Activated CD8-positive, alpha-beta T cell treated with anti-CD3 and anti-CD28 coated beads, Interleukin-2, amount 10 ng/mL, durations not matched to agents 7 days and 5 days (primary cell): ENCODE data around the gene NKD2. TPM values are rescaled to one million over a fixed set of nuclear protein-coding genes. Genes with fewer than 3 reads are reported as not detected.
"Not testable (repeated sequence)": the region's sequence is repeated elsewhere in the genome, so short reads cannot be mapped to it uniquely, and the experiment has no call there.

Experiments used
- ATAC-seq: fragments of 150-1000 bp; cut with Tn5 transposase; one replicate; pipeline ENCODE4 v1.10.0; 2021; ENCODE audit warnings: moderate library complexity
- CTCF ChIA-PET: fragments of 350-600 bp; sonication (Branson Sonifier 250); formaldehyde crosslinking; loops from one replicate; lab custom pipeline; 2021; ENCODE audit warnings: antibody characterized with exemption; lab: Charles Lee
- POLR2A ChIA-PET: fragments of 350-600 bp; sonication (Branson Sonifier 250); formaldehyde crosslinking; loops from one replicate; lab custom pipeline; 2021; ENCODE audit warnings: antibody characterized with exemption; lab: Charles Lee
- DNase-seq: peaks from one replicate; pipeline ENCODE4 v3.0.0-alpha.2; 2020
- H3K27ac Mint-ChIP-seq: one replicate; pipeline ENCODE4 v1.8.0; 2021; ENCODE audit warnings: mild to moderate bottlenecking, mixed read lengths
- H3K27me3 Mint-ChIP-seq: one replicate; pipeline ENCODE4 v1.8.0; 2021; ENCODE audit warnings: low read depth, mixed read lengths
- H3K36me3 Mint-ChIP-seq: one replicate; pipeline ENCODE4 v1.8.0; 2021; ENCODE audit warnings: low read depth, mixed read lengths
- H3K4me1 Mint-ChIP-seq: one replicate; pipeline ENCODE4 v1.8.0; 2021; ENCODE audit warnings: low read depth, mixed read lengths
- H3K4me3 Mint-ChIP-seq: one replicate; pipeline ENCODE4 v1.8.0; 2021; ENCODE audit warnings: mild to moderate bottlenecking, mixed read lengths
- H3K9me3 Mint-ChIP-seq: one replicate; pipeline ENCODE4 v1.8.0; 2022; ENCODE audit warnings: mixed read lengths; ENCODE audit not compliant: insufficient read depth
- total RNA-seq, 2 experiments: library from RNA; stranded (reverse); gene quantifications; one replicate each; pipeline ENCODE4 v1.2.3, GENCODE V29; 2021

Gene NKD2
- total RNA-seq, 2 experiments from 2014 or later: 1.3 to 3.2 TPM

- Mint-ChIP-seq H3K4me1 (no peaks in the 10 kb centered on the region), H3K27ac (no peak overlapping the region), H3K4me3 (no peak overlapping the region), H3K9me3 (no peaks in the 10 kb centered on the region), H3K27me3 (no peaks in the 10 kb centered on the region), H3K36me3 (peaks cover 30% of the 10 kb centered on the region)
- ChIA-PET CTCF (no interaction called here), POLR2A (no interaction called here)
- ATAC-seq (no peak), DNase-seq (no peak)
These were observed 67.8 kb downstream of the NKD2 start for GRCh38 chr5:1076406-1076805.

- Mint-ChIP-seq H3K9me3 (no peaks in the 10 kb centered on the region), H3K4me1 (no peaks in the 10 kb centered on the region), H3K27me3 (no peaks in the 10 kb centered on the region), H3K27ac (no peak overlapping the region), H3K36me3 (peaks cover 31% of the 10 kb centered on the region), H3K4me3 (no peak overlapping the region)
- CTCF ChIA-PET: no interaction called here
- POLR2A ChIA-PET: no interaction called here
- ATAC-seq (no peak), DNase-seq (no peak)
These were observed 68.4 kb downstream of the NKD2 start for GRCh38 chr5:1077026-1077425.

- no peak overlapping the region for H3K27ac Mint-ChIP-seq
- H3K4me3 Mint-ChIP-seq: no peak overlapping the region
- H3K9me3 Mint-ChIP-seq: no peaks in the 10 kb centered on the region
- ChIA-PET POLR2A (no interaction called here), CTCF (no interaction called here)
- H3K4me1 Mint-ChIP-seq: no peaks in the 10 kb centered on the region
- H3K27me3 Mint-ChIP-seq: no peaks in the 10 kb centered on the region
- ATAC-seq: no peak
- no peak for DNase-seq
- H3K36me3 Mint-ChIP-seq: peaks cover 31% of the 10 kb centered on the region
These were observed 69.0 kb downstream of the NKD2 start for GRCh38 chr5:1077491-1078020.

- ChIA-PET POLR2A (no interaction called here), CTCF (no interaction called here)
- Mint-ChIP-seq H3K36me3 (peaks cover 33% of the 10 kb centered on the region), H3K27me3 (no peaks in the 10 kb centered on the region), H3K4me3 (no peak overlapping the region), H3K4me1 (no peaks in the 10 kb centered on the region), H3K27ac (no peak overlapping the region), H3K9me3 (no peaks in the 10 kb centered on the region)
- ATAC-seq: no peak
- DNase-seq: no peak
These were observed 69.6 kb downstream of the NKD2 start for GRCh38 chr5:1078206-1078605.

GRCh38 chr5:1078851-1079250 is 70.2 kb downstream of the NKD2 start:
- H3K27ac Mint-ChIP-seq: no peak overlapping the region
- peaks cover 35% of the 10 kb centered on the region for H3K36me3 Mint-ChIP-seq
- H3K9me3 Mint-ChIP-seq: no peaks in the 10 kb centered on the region
- ATAC-seq (no peak), DNase-seq (no peak)
- ChIA-PET CTCF (no interaction called here), POLR2A (no interaction called here)
- H3K27me3 Mint-ChIP-seq: no peaks in the 10 kb centered on the region
- no peak overlapping the region for H3K4me3 Mint-ChIP-seq
- H3K4me1 Mint-ChIP-seq: no peaks in the 10 kb centered on the region

- DNase-seq: no peak
- Mint-ChIP-seq H3K9me3 (no peaks in the 10 kb centered on the region), H3K4me1 (no peaks in the 10 kb centered on the region), H3K4me3 (no peak overlapping the region), H3K36me3 (peaks cover 40% of the 10 kb centered on the region), H3K27me3 (no peaks in the 10 kb centered on the region), H3K27ac (no peak overlapping the region)
- no peak for ATAC-seq
- ChIA-PET CTCF (no interaction called here), POLR2A (no interaction called here)
These were observed 70.9 kb downstream of the NKD2 start for GRCh38 chr5:1079486-1079885.

- no peak overlapping the region for H3K4me3 Mint-ChIP-seq
- no peaks in the 10 kb centered on the region for H3K27me3 Mint-ChIP-seq
- ChIA-PET POLR2A (interaction anchor here (0.9 kb wide), 1 partner anchor 187 kb away, joined by 3 read pairs; the partner anchor contains the start of genes BRD9 and TRIP13), CTCF (no interaction called here)
- DNase-seq (no peak), ATAC-seq (no peak)
- no peaks in the 10 kb centered on the region for H3K9me3 Mint-ChIP-seq
- no peaks in the 10 kb centered on the region for H3K4me1 Mint-ChIP-seq
- peaks cover 44% of the 10 kb centered on the region for H3K36me3 Mint-ChIP-seq
- no peak overlapping the region for H3K27ac Mint-ChIP-seq
These were observed 71.4 kb downstream of the NKD2 start for GRCh38 chr5:1079961-1080360.

- Mint-ChIP-seq H3K4me3 (no peak overlapping the region), H3K4me1 (no peaks in the 10 kb centered on the region), H3K9me3 (no peaks in the 10 kb centered on the region), H3K36me3 (peaks cover 44% of the 10 kb centered on the region), H3K27ac (no peak overlapping the region), H3K27me3 (no peaks in the 10 kb centered on the region)
- CTCF ChIA-PET: no interaction called here
- ATAC-seq (no peak), DNase-seq (no peak)
- POLR2A ChIA-PET: interaction anchor here (0.9 kb wide), 1 partner anchor 188 kb away, joined by 3 read pairs; the partner anchor contains the start of genes BRD9 and TRIP13
These were observed 71.8 kb downstream of the NKD2 start for GRCh38 chr5:1080432-1080831.

- DNase-seq: no peak
- POLR2A ChIA-PET: no interaction called here
- peaks cover 45% of the 10 kb centered on the region for H3K36me3 Mint-ChIP-seq
- CTCF ChIA-PET: no interaction called here
- ATAC-seq: no peak
- H3K27ac Mint-ChIP-seq: no peak overlapping the region
- H3K4me1 Mint-ChIP-seq: no peaks in the 10 kb centered on the region
- no peaks in the 10 kb centered on the region for H3K27me3 Mint-ChIP-seq
- no peak overlapping the region for H3K4me3 Mint-ChIP-seq
- no peaks in the 10 kb centered on the region for H3K9me3 Mint-ChIP-seq
These were observed 72.9 kb downstream of the NKD2 start for GRCh38 chr5:1081519-1081918.

GRCh38 chr5:1083026-1083425 is 74.4 kb downstream of the NKD2 start:
- POLR2A ChIA-PET, H3K27me3 Mint-ChIP-seq, DNase-seq, H3K4me1 Mint-ChIP-seq, H3K27ac Mint-ChIP-seq, H3K9me3 Mint-ChIP-seq, H3K4me3 Mint-ChIP-seq, ATAC-seq, CTCF ChIA-PET: not testable (repeated sequence)
- H3K36me3 Mint-ChIP-seq: peaks cover 48% of the 10 kb centered on the region

GRCh38 chr5:1083823-1084605 is 75.4 kb downstream of the NKD2 start:
- H3K27me3 Mint-ChIP-seq: no peaks in the 10 kb centered on the region
- POLR2A ChIA-PET: no interaction called here
- DNase-seq: no peak
- no peaks in the 10 kb centered on the region for H3K4me1 Mint-ChIP-seq
- CTCF ChIA-PET: no interaction called here
- no peaks in the 10 kb centered on the region for H3K9me3 Mint-ChIP-seq
- no peak overlapping the region for H3K27ac Mint-ChIP-seq
- no peak overlapping the region for H3K4me3 Mint-ChIP-seq
- ATAC-seq: no peak
- H3K36me3 Mint-ChIP-seq: peaks cover 46% of the 10 kb centered on the region

GRCh38 chr5:1085391-1085790 is 76.8 kb downstream of the NKD2 start:
- CTCF ChIA-PET: no interaction called here
- no peak overlapping the region for H3K4me3 Mint-ChIP-seq
- POLR2A ChIA-PET: no interaction called here
- H3K27me3 Mint-ChIP-seq: no peaks in the 10 kb centered on the region
- H3K27ac Mint-ChIP-seq: no peak overlapping the region
- no peaks in the 10 kb centered on the region for H3K9me3 Mint-ChIP-seq
- H3K4me1 Mint-ChIP-seq: no peaks in the 10 kb centered on the region
- peaks cover 47% of the 10 kb centered on the region for H3K36me3 Mint-ChIP-seq
- ATAC-seq: no peak
- DNase-seq: no peak
